Measurements from ENCODE around the gene RBM7.

Gene RBM7

DNA sequence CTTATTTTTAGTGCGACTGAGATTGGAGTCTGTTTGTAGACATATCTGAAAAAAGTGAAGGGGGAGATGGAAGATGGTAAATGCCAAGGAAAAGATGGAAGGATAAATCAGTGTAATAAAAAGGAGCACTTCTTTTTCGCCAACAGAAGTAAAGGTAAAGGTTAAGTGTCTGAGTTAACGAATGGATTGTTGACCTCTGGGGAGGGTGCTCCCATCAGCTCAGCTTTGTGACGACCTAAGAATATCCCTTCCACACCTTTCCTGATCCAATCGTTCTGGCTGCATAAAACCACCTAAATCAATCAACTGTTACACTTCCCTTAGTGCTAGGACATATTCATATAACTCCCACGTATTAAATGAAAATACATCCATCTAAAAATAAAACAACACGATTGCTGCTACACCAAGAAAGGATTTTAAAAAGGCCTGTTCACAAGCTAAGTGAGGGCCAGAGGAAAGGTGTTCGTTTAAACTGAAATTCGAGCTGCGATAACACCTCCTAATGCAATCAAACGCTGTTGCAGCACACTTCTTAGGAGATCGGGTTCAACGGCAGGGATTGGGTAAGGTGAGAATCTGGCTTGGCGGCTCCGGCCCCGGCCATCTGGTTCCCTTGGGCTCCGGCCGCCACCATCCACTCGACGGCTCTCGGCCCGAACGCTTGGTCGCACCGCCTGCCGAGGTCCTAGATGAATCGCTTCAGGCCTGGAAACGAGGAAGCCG lies 813 bp upstream of the RBM7 start:
- no peak for DNase-seq (ENCODE audit: extremely low spot score)
- CTCF ChIA-PET: interaction anchor here (1.4 kb wide), 1 partner anchor 17 kb away, joined by 3 read pairs; no protein-coding TSS in a partner anchor
- no peak for TF ChIP-seq CTCF (IDR thresholded peaks at IDR 0.05; ENCODE audit: control extremely low read depth, extremely low read depth, low read depth, missing control alignments)
- POLR2A ChIA-PET: no interaction called here

DNA sequence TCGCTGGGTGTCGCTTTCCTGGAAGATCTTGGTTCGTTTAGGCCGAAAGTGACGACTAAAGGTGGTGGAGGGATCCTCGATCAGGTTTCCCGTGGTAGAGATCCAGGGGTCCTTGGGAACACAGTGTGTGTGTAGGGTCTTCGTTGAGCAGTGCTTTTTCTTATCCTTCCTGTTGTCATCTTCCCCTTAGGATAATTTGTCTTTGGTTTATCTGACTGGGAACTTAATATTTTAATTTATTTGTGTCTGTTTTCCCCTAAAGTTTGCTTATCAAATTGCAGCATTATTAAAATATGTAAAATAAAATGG lies 403 bp downstream of the RBM7 start:
- POLR2A ChIA-PET: no interaction called here
- DNase-seq (ENCODE audit: extremely low spot score): no peak
- no peak for TF ChIP-seq CTCF (IDR thresholded peaks at IDR 0.05; ENCODE audit: control extremely low read depth, extremely low read depth, low read depth, missing control alignments)
- CTCF ChIA-PET: interaction anchor here (1.4 kb wide), 1 partner anchor 16 kb away, joined by 3 read pairs; no protein-coding TSS in a partner anchor

GRCh38 chr11:114401311-114401710 lies 845 bp downstream of the RBM7 start:
- no peak for TF ChIP-seq CTCF (IDR thresholded peaks at IDR 0.05; ENCODE audit: control extremely low read depth, extremely low read depth, low read depth, missing control alignments)
- no peak for DNase-seq (ENCODE audit: extremely low spot score)
- ChIA-PET POLR2A (no interaction called here), CTCF (no interaction called here)

DNA sequence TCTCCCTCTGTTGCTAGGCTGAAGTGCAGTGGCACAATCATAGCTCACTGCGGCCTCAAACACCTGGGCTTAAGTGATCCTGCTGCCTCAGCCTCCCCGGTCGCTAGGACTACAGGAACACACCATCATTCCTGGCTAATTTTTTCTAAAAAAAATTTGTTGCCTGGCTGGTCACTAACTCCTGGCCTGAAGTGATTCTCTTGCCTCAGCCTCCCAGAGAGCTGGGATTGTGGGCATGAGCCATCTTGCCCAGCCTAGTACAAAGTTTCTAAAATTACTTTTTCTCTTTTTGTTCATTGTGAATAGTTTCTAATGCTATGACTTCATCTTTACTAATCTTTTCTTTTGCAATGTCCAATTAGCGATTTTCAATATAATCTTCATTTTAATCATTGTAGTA lies 12.5 kb downstream of the RBM7 start:
- ChIA-PET CTCF (interaction anchor here (1.2 to 1.3 kb wide), 2 partner anchors 8 to 72 kb away, joined by 3 read pairs; no protein-coding TSS in a partner anchor), POLR2A (no interaction called here)
- DNase-seq (ENCODE audit: extremely low spot score): no peak
- TF ChIP-seq CTCF (IDR thresholded peaks at IDR 0.05; ENCODE audit: control extremely low read depth, extremely low read depth, low read depth, missing control alignments): no peak

DNA sequence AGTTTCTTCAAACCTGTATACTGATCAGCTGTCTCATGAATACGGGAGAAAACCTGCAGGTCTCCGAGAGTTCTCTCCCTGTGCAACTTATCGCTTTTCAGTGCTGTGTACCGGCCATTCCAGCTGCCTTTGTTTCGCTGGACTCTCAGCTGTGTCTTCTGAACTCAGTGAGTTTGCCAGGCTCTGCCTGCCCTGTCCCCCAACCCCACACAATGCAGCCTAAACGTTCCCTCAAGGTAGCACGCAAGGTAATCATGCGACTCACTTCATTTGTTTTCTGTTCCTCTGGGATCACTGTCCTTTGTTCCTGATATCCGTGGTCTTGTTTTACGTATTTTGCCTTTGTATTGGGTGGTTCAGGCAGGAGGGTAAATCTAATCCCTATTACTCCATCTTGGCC lies 13.5 kb downstream of the RBM7 start:
- CTCF ChIA-PET: interaction anchor here (1.2 kb wide), 1 partner anchor 9 kb away, joined by 3 read pairs; no protein-coding TSS in a partner anchor
- no peak for TF ChIP-seq CTCF (IDR thresholded peaks at IDR 0.05; ENCODE audit: control extremely low read depth, extremely low read depth, low read depth, missing control alignments)
- DNase-seq (ENCODE audit: extremely low spot score): no peak
- POLR2A ChIA-PET: no interaction called here

- ChIA-PET CTCF (interaction anchor here (1.5 kb wide), 1 partner anchor 16 kb away, joined by 3 read pairs; the partner anchor contains the start of genes C11orf71 and RBM7), POLR2A (no interaction called here)
- DNase-seq (ENCODE audit: extremely low spot score): no peak
- TF ChIP-seq CTCF (IDR thresholded peaks at IDR 0.05; ENCODE audit: control extremely low read depth, extremely low read depth, low read depth, missing control alignments): no peak
Measured at GRCh38 chr11:114416441-114416961, 16.0 kb downstream of the RBM7 start.

Data from GM10248 (cell line).